Kidney epithelial cell (primary cell): Measurements from ENCODE around the gene ANKS1B. TPM values are rescaled to one million over a fixed set of nuclear protein-coding genes. Genes with fewer than 3 reads are reported as not detected.

Experiments used
- DNase-seq: peaks from one replicate; pipeline ENCODE4 v3.0.0-alpha.2; 2010; ENCODE audit warnings: low read depth
- H3K27me3 ChIP-seq: 2 replicates; pipeline ENCODE4 v1.6.0; 2011; ENCODE audit warnings: low read length; ENCODE audit not compliant: control insufficient read depth, insufficient read depth
- H3K36me3 ChIP-seq: 2 replicates; pipeline ENCODE4 v1.5.1; 2011; ENCODE audit warnings: low read length; ENCODE audit not compliant: control insufficient read depth, insufficient read depth
- H3K4me3 ChIP-seq: 2 replicates; pipeline ENCODE4 v1.5.1; 2011; ENCODE audit warnings: low read depth, mild to moderate bottlenecking, control low read depth, low read length
- total RNA-seq: library from RNA; depleted of rRNA; stranded (reverse); fragments of >200 nt; gene quantifications from 2 replicates; pipeline ENCODE4 v1.2.3, GENCODE V29; 2015
- TF ChIP-seq, protein P1 (sequence below): IDR thresholded peaks from 2 replicates; pipeline ENCODE4 v1.5.1; 2011; ENCODE audit warnings: mild to moderate bottlenecking, moderate library complexity, low read length, control low read depth, inconsistent platforms; ENCODE audit not compliant: insufficient read depth, poor library complexity, severe bottlenecking

ANKS1B gene
- total RNA-seq, 1 donor from 2014 or later: 0.13 TPM

DNA sequence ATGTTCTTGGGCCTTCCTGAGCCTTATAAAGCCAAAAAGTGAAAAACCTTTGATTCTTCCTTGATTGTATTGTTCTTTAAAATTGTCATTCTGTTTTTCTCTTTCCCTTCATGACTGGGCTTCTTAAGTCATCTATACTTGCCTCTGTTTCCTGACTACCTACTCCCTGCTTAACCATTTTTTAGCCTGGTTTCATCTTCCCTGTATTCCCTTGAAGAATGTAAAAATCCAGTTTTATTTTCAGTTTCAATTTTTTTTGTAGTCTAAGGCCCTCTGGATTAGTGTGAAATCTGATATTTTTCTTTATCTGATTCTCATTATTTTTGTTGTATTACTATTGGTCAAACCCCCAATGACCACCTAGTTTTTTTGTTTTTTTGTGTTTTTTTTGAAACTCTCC is 1293.4 kb downstream of the ANKS1B start:
- TF ChIP-seq, protein P1, sequence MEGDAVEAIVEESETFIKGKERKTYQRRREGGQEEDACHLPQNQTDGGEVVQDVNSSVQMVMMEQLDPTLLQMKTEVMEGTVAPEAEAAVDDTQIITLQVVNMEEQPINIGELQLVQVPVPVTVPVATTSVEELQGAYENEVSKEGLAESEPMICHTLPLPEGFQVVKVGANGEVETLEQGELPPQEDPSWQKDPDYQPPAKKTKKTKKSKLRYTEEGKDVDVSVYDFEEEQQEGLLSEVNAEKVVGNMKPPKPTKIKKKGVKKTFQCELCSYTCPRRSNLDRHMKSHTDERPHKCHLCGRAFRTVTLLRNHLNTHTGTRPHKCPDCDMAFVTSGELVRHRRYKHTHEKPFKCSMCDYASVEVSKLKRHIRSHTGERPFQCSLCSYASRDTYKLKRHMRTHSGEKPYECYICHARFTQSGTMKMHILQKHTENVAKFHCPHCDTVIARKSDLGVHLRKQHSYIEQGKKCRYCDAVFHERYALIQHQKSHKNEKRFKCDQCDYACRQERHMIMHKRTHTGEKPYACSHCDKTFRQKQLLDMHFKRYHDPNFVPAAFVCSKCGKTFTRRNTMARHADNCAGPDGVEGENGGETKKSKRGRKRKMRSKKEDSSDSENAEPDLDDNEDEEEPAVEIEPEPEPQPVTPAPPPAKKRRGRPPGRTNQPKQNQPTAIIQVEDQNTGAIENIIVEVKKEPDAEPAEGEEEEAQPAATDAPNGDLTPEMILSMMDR: no peak
- DNase-seq: no peak
- H3K4me3 ChIP-seq: no peak overlapping the region
- H3K27me3 ChIP-seq: no peaks in the 10 kb centered on the region
- H3K36me3 ChIP-seq: no peaks in the 10 kb centered on the region

DNA sequence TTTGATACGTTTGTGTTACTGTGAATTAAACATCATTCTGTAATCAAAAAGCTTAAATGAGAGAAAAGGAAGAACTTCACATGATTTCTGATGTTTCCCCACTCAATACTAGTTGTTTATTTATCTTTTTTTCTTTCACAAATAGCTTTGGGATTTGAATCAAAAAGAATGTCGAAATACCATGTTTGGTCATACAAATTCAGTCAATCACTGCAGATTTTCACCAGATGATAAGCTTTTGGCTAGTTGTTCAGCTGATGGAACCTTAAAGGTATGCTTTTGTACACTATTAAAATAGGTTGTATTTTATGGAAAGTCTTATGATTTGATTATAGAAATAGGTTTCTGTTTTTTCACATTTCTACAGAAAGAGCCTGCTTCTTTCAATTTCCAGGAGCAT is 1298.1 kb downstream of the ANKS1B start:
- DNase-seq: no peak
- peaks cover 2% of the 10 kb centered on the region for H3K36me3 ChIP-seq
- H3K27me3 ChIP-seq: no peaks in the 10 kb centered on the region
- no peak overlapping the region for H3K4me3 ChIP-seq
- TF ChIP-seq, protein P1: no peak

Other genes starting within 250 kb of the ANKS1B start
- gene BLTP3B, start 157.9 kb upstream of the ANKS1B start, total RNA-seq: 11.0 and 11.6 TPM in 2 replicates
- gene ACTR6, start 215.9 kb upstream of the ANKS1B start, total RNA-seq: 25.3 and 35.7 TPM in 2 replicates